Liver (tissue), 9 donors: ENCODE results near the gene GRIN3A. TPM values are rescaled to one million over a fixed set of nuclear protein-coding genes. Genes with fewer than 3 reads are reported as not detected.

ENCODE experiments used
- DNase-seq: peaks from one replicate; pipeline ENCODE4 v3.0.0-alpha.2; 2017; ENCODE audit warnings: low spot score
- H3K27ac ChIP-seq, 2 donors: one replicate each; pipeline ENCODE4 v1.7.0; 2013; ENCODE audit warnings: inconsistent platforms in 2 of 2, low read length in 2 of 2, control low read depth in 1 of 2, low read depth in 1 of 2, mild to moderate bottlenecking in 1 of 2
- H3K27me3 ChIP-seq, 4 donors: one replicate each; pipeline versions ENCODE4 v1.6.1 to v1.7.0; 2013; ENCODE audit warnings: low read length in 3 of 4, inconsistent platforms in 1 of 4, mild to moderate bottlenecking in 1 of 4, moderate library complexity in 1 of 4; ENCODE audit not compliant: control insufficient read depth in 4 of 4, insufficient read depth in 4 of 4
- H3K36me3 ChIP-seq, 4 donors: one replicate each; pipeline versions ENCODE4 v1.6.1 to v1.7.0; 2013; ENCODE audit warnings: low read length in 3 of 4, mild to moderate bottlenecking in 3 of 4, low read depth in 1 of 4, moderate library complexity in 1 of 4; ENCODE audit not compliant: control insufficient read depth in 4 of 4, insufficient read depth in 3 of 4
- H3K4me1 ChIP-seq, 4 donors: one replicate each; pipeline versions ENCODE4 v1.6.1 to v1.7.0; 2013; ENCODE audit warnings: low read length in 3 of 4, mild to moderate bottlenecking in 3 of 4, moderate library complexity in 1 of 4; ENCODE audit not compliant: control insufficient read depth in 4 of 4, insufficient read depth in 4 of 4
- H3K4me3 ChIP-seq, 3 donors: one replicate each; pipeline versions ENCODE4 v1.6.1 to v1.7.0; 2013; ENCODE audit warnings: low read length in 3 of 3, control low read depth in 1 of 3, low read depth in 1 of 3, mild to moderate bottlenecking in 1 of 3
- H3K9ac ChIP-seq, 2 donors: one replicate each; pipeline ENCODE4 v1.7.0; 2013; ENCODE audit warnings: low read length in 2 of 2, mild to moderate bottlenecking in 2 of 2, moderate library complexity in 2 of 2, control low read depth in 1 of 2, low read depth in 1 of 2
- H3K9me3 ChIP-seq, 4 donors: one replicate each; pipeline versions ENCODE4 v1.6.1 to v1.7.0; 2013; ENCODE audit warnings: low read length in 3 of 4; ENCODE audit not compliant: control insufficient read depth in 4 of 4
- EGR1 ChIP-seq, 2 donors: IDR thresholded peaks; 2 replicates each; pipeline ENCODE4 v1.6.1; 2016 to 2018; ENCODE audit warnings: antibody characterized with exemption in 2 of 2, low read depth in 2 of 2
- FOXA1 ChIP-seq: IDR thresholded peaks from 2 replicates; pipeline ENCODE4 v1.6.1; 2016; ENCODE audit warnings: antibody characterized with exemption
- FOXA2 ChIP-seq: IDR thresholded peaks from 2 replicates; pipeline ENCODE4 v1.6.1; 2016; ENCODE audit warnings: antibody characterized with exemption
- HNF4G ChIP-seq: IDR thresholded peaks from 2 replicates; pipeline ENCODE4 v1.6.1; 2016; ENCODE audit warnings: antibody characterized with exemption
- JUND ChIP-seq, 2 donors: IDR thresholded peaks; 2 replicates each; pipeline ENCODE4 v1.6.1; 2016; ENCODE audit warnings: antibody characterized with exemption in 2 of 2
- NR2F2 ChIP-seq: IDR thresholded peaks from 2 replicates; pipeline ENCODE4 v1.6.1; 2016; ENCODE audit warnings: antibody characterized with exemption
- RAD21 ChIP-seq, 2 donors: IDR thresholded peaks; 2 replicates each; pipeline ENCODE4 v1.6.1; 2016; ENCODE audit warnings: antibody characterized with exemption in 2 of 2, mild to moderate bottlenecking in 2 of 2
- RXRA ChIP-seq, 2 donors: IDR thresholded peaks; 2 replicates each; pipeline ENCODE4 v1.6.1; 2017 to 2018; ENCODE audit warnings: antibody characterized with exemption in 2 of 2, mild to moderate bottlenecking in 1 of 2
- SP1 ChIP-seq: IDR thresholded peaks from 2 replicates; pipeline ENCODE4 v1.6.1; 2018; ENCODE audit warnings: antibody characterized with exemption, mild to moderate bottlenecking
- TAF1 ChIP-seq: conservative IDR thresholded peaks from 2 replicates; pipeline ENCODE4 v1.6.1; 2016; ENCODE audit warnings: antibody characterized with exemption, mild to moderate bottlenecking
- YY1 ChIP-seq: IDR thresholded peaks from 2 replicates; pipeline ENCODE4 v1.6.1; 2016; ENCODE audit warnings: antibody characterized with exemption, mild to moderate bottlenecking
- WGBS: extraction: QIAGEN DNeasy Blood & Tissue Kit; methylation state at CpG from one replicate; pipeline ENCODE4 v1.1.7; 2013; 5-methylcytosine and 5-hydroxymethylcytosine counted together
- polyA plus RNA-seq, 2 donors: library from polyadenylated mRNA; stranded (reverse) in 1 of 2; unstranded in 1 of 2; fragments of 200-250 nt in 1 of 2; fragments of >200 nt in 1 of 2; fragmentation: Nextera tagmentation in 1 of 2; extraction: Ambion mirVana in 1 of 2; gene quantifications; one replicate each; pipeline versions ENCODE4 v1.2.1 to v1.2.3, GENCODE V29; 2013 to 2015
- total RNA-seq, 2 donors: library from RNA; depleted of rRNA; stranded (reverse); fragments of >200 nt; gene quantifications; one replicate each; pipeline ENCODE4 v1.2.3, GENCODE V29; 2014
- TF ChIP-seq, protein P1 (sequence below): fragments of 150-350 bp; IDR thresholded peaks from 2 replicates; pipeline ENCODE4 v1.5.1; 2017; ENCODE audit warnings: improper control_type of control experiment, low read depth, low read length; ENCODE audit not compliant: missing input control
- TF ChIP-seq, protein P2 (sequence below): IDR thresholded peaks from 2 replicates; pipeline ENCODE4 v1.6.1; 2016; ENCODE audit warnings: antibody characterized with exemption, mild to moderate bottlenecking
- TF ChIP-seq, protein P3 (sequence below): IDR thresholded peaks from 2 replicates; pipeline ENCODE4 v1.6.1; 2016; ENCODE audit warnings: antibody characterized with exemption
- TF ChIP-seq, protein P4 (sequence below): IDR thresholded peaks from 2 replicates; pipeline ENCODE4 v1.6.1; 2016; ENCODE audit warnings: antibody characterized with exemption
- TF ChIP-seq, protein P5 (sequence below): IDR thresholded peaks from 2 replicates; pipeline ENCODE4 v1.6.1; 2016; ENCODE audit warnings: antibody characterized with exemption
- donor health status: healthy.
- donor health status: healthy.
- donor health status: healthy.
- donor health status: healthy.
- donor health status: healthy.

Gene GRIN3A
- total and polyA plus RNA-seq, 4 donors, result under 0.01 to 0.23 (median 0.09) TPM

DNA sequence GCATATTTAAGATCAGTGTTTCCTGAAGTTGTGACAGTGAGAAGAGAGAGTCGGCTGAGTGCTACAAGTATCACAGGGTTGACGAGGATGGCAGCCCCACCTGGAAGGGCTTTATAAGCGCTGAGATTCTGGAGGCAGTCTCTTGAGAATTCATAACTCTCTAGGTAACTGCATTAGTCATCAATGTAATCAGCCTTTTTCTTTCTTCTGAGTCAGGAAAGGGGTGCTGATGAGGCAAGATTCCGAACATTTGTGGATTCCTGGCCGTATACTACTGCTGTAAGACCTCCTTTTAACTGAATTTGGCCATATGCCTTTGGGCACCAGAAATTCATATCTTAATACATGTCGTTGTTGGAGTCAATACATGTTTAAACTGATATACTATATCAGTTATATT is 211.4 kb downstream of the GRIN3A start:
- Histone ChIP-seq H3K36me3 (no peaks in the 10 kb centered on the region), H3K4me1 (no peaks in the 10 kb centered on the region), H3K9me3 (no peaks in the 10 kb centered on the region), H3K27me3 (no peaks in the 10 kb centered on the region), H3K27ac (no peak overlapping the region), H3K9ac (no peak overlapping the region), H3K4me3 (no peak overlapping the region)
- 83% methylated on average over 6 of the region's 6 CpGs for WGBS
- TF ChIP-seq HNF4G (no peak), FOXA2 (no peak), FOXA1 (no peak), RAD21 (IDR thresholded peaks at IDR 0.05) (no peak), SP1 (no peak), RXRA (IDR thresholded peaks at IDR 0.05) (no peak), EGR1 (IDR thresholded peaks at IDR 0.05; ENCODE audit: low read depth in 2 of 2) (no peak), TAF1 (no peak)
- TF ChIP-seq, protein P1, sequence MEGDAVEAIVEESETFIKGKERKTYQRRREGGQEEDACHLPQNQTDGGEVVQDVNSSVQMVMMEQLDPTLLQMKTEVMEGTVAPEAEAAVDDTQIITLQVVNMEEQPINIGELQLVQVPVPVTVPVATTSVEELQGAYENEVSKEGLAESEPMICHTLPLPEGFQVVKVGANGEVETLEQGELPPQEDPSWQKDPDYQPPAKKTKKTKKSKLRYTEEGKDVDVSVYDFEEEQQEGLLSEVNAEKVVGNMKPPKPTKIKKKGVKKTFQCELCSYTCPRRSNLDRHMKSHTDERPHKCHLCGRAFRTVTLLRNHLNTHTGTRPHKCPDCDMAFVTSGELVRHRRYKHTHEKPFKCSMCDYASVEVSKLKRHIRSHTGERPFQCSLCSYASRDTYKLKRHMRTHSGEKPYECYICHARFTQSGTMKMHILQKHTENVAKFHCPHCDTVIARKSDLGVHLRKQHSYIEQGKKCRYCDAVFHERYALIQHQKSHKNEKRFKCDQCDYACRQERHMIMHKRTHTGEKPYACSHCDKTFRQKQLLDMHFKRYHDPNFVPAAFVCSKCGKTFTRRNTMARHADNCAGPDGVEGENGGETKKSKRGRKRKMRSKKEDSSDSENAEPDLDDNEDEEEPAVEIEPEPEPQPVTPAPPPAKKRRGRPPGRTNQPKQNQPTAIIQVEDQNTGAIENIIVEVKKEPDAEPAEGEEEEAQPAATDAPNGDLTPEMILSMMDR, result no peak
- TF ChIP-seq, protein P2, sequence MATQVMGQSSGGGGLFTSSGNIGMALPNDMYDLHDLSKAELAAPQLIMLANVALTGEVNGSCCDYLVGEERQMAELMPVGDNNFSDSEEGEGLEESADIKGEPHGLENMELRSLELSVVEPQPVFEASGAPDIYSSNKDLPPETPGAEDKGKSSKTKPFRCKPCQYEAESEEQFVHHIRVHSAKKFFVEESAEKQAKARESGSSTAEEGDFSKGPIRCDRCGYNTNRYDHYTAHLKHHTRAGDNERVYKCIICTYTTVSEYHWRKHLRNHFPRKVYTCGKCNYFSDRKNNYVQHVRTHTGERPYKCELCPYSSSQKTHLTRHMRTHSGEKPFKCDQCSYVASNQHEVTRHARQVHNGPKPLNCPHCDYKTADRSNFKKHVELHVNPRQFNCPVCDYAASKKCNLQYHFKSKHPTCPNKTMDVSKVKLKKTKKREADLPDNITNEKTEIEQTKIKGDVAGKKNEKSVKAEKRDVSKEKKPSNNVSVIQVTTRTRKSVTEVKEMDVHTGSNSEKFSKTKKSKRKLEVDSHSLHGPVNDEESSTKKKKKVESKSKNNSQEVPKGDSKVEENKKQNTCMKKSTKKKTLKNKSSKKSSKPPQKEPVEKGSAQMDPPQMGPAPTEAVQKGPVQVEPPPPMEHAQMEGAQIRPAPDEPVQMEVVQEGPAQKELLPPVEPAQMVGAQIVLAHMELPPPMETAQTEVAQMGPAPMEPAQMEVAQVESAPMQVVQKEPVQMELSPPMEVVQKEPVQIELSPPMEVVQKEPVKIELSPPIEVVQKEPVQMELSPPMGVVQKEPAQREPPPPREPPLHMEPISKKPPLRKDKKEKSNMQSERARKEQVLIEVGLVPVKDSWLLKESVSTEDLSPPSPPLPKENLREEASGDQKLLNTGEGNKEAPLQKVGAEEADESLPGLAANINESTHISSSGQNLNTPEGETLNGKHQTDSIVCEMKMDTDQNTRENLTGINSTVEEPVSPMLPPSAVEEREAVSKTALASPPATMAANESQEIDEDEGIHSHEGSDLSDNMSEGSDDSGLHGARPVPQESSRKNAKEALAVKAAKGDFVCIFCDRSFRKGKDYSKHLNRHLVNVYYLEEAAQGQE, result no peak
- TF ChIP-seq, protein P3, sequence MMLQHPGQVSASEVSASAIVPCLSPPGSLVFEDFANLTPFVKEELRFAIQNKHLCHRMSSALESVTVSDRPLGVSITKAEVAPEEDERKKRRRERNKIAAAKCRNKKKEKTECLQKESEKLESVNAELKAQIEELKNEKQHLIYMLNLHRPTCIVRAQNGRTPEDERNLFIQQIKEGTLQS, result no peak
- TF ChIP-seq, protein P4, sequence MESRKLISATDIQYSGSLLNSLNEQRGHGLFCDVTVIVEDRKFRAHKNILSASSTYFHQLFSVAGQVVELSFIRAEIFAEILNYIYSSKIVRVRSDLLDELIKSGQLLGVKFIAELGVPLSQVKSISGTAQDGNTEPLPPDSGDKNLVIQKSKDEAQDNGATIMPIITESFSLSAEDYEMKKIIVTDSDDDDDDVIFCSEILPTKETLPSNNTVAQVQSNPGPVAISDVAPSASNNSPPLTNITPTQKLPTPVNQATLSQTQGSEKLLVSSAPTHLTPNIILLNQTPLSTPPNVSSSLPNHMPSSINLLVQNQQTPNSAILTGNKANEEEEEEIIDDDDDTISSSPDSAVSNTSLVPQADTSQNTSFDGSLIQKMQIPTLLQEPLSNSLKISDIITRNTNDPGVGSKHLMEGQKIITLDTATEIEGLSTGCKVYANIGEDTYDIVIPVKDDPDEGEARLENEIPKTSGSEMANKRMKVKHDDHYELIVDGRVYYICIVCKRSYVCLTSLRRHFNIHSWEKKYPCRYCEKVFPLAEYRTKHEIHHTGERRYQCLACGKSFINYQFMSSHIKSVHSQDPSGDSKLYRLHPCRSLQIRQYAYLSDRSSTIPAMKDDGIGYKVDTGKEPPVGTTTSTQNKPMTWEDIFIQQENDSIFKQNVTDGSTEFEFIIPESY, result no peak
- TF ChIP-seq, protein P5, sequence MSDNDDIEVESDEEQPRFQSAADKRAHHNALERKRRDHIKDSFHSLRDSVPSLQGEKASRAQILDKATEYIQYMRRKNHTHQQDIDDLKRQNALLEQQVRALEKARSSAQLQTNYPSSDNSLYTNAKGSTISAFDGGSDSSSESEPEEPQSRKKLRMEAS, result no peak
- DNase-seq, result no peak

DNA sequence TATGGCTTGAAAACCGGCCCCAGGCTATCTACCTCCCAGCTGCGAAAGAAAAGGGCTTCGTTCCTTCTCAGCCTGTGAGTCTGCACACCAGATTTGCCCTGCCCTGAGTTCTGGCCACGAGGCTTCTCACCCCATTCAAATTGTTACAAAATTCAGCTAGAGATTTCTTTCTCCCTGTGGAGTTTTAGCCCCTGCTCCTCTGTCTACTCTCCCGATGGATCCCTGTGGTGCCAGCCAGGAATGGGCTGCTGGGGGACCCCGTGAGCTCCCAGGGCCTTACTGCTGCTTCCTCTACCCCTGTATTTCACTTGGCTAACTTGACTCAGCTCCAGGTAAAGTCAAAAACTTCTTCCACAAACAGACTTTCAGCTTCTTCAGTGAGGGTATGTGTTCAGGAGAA is 214.1 kb downstream of the GRIN3A start:
- H3K27ac ChIP-seq, result no peak overlapping the region
- no peaks in the 10 kb centered on the region for H3K9me3 ChIP-seq
- no peak overlapping the region for H3K9ac ChIP-seq
- H3K27me3 ChIP-seq, result no peaks in the 10 kb centered on the region
- DNase-seq, result no peak
- no peaks in the 10 kb centered on the region for H3K4me1 ChIP-seq
- H3K4me3 ChIP-seq, result no peak overlapping the region
- no peaks in the 10 kb centered on the region for H3K36me3 ChIP-seq
- no peak for TF ChIP-seq NR2F2
- TF ChIP-seq, protein P1, result no peak
- TF ChIP-seq HNF4G, result no peak
- TF ChIP-seq FOXA1, result no peak
- TF ChIP-seq EGR1 (IDR thresholded peaks at IDR 0.05; ENCODE audit: low read depth in 2 of 2), result no peak
- TF ChIP-seq, protein P3, result no peak
- TF ChIP-seq RXRA (IDR thresholded peaks at IDR 0.05), result no peak
- no peak for TF ChIP-seq JUND (IDR thresholded peaks at IDR 0.05)
- no peak for TF ChIP-seq FOXA2
- TF ChIP-seq YY1, result no peak
- WGBS, result 85% methylated on average over 6 of the region's 6 CpGs
